ENCODE measurements around the gene SLC16A3. TPM values are rescaled to one million over a fixed set of nuclear protein-coding genes. Genes with fewer than 3 reads are reported as not detected.
A peak's percentile ranks its signal among the peaks of the same experiment; 100 is the strongest.

Gene SLC16A3
- total and polyA plus RNA-seq, 9 of the 15 experiments (the other 6 are each of a cell fraction or from before 2014, with no cell fraction given): 0.11 to 5.4 (median 1.2) TPM; not detected in 2

DNA sequence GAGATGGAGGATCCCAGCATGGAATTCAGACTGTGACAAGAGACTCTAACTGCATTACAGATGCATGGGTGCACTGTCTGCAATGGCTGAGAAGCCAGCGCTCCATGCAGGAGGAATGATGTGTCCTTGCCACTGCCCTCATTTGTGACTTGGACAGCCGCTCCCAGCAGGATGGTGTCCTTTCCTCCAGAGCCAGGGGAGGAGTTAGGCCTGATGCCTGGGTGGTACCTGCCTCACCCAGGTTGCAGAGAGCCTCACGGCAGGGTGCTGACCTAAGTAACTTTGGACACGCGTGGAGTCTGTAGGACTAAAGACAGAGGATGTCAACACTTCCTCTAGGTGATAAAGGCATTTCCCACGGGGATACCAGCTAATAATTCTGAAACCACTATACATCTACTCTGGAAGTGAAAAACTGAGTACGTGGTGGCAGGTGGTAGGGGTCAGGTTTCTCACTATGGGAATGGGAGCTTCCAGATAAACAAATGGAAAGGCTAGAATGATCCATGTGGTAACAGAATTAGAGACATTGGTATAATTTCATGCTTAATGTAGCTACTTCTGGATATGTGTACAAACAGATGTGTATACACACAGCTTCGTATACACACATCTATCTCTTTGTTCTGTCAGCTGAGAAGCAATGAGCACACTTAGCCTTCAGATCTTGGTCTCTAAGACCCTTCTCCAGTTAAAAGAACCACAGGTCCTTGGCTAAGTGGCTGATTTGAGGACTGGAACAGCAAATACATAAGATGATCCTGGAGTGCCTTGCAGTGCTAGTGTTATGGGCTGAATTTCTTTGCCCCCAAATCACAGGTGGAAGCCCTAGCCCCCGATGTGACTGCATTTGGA lies 58.4 kb downstream of the SLC16A3 start (continued):
- TF ChIP-seq, protein P1, sequence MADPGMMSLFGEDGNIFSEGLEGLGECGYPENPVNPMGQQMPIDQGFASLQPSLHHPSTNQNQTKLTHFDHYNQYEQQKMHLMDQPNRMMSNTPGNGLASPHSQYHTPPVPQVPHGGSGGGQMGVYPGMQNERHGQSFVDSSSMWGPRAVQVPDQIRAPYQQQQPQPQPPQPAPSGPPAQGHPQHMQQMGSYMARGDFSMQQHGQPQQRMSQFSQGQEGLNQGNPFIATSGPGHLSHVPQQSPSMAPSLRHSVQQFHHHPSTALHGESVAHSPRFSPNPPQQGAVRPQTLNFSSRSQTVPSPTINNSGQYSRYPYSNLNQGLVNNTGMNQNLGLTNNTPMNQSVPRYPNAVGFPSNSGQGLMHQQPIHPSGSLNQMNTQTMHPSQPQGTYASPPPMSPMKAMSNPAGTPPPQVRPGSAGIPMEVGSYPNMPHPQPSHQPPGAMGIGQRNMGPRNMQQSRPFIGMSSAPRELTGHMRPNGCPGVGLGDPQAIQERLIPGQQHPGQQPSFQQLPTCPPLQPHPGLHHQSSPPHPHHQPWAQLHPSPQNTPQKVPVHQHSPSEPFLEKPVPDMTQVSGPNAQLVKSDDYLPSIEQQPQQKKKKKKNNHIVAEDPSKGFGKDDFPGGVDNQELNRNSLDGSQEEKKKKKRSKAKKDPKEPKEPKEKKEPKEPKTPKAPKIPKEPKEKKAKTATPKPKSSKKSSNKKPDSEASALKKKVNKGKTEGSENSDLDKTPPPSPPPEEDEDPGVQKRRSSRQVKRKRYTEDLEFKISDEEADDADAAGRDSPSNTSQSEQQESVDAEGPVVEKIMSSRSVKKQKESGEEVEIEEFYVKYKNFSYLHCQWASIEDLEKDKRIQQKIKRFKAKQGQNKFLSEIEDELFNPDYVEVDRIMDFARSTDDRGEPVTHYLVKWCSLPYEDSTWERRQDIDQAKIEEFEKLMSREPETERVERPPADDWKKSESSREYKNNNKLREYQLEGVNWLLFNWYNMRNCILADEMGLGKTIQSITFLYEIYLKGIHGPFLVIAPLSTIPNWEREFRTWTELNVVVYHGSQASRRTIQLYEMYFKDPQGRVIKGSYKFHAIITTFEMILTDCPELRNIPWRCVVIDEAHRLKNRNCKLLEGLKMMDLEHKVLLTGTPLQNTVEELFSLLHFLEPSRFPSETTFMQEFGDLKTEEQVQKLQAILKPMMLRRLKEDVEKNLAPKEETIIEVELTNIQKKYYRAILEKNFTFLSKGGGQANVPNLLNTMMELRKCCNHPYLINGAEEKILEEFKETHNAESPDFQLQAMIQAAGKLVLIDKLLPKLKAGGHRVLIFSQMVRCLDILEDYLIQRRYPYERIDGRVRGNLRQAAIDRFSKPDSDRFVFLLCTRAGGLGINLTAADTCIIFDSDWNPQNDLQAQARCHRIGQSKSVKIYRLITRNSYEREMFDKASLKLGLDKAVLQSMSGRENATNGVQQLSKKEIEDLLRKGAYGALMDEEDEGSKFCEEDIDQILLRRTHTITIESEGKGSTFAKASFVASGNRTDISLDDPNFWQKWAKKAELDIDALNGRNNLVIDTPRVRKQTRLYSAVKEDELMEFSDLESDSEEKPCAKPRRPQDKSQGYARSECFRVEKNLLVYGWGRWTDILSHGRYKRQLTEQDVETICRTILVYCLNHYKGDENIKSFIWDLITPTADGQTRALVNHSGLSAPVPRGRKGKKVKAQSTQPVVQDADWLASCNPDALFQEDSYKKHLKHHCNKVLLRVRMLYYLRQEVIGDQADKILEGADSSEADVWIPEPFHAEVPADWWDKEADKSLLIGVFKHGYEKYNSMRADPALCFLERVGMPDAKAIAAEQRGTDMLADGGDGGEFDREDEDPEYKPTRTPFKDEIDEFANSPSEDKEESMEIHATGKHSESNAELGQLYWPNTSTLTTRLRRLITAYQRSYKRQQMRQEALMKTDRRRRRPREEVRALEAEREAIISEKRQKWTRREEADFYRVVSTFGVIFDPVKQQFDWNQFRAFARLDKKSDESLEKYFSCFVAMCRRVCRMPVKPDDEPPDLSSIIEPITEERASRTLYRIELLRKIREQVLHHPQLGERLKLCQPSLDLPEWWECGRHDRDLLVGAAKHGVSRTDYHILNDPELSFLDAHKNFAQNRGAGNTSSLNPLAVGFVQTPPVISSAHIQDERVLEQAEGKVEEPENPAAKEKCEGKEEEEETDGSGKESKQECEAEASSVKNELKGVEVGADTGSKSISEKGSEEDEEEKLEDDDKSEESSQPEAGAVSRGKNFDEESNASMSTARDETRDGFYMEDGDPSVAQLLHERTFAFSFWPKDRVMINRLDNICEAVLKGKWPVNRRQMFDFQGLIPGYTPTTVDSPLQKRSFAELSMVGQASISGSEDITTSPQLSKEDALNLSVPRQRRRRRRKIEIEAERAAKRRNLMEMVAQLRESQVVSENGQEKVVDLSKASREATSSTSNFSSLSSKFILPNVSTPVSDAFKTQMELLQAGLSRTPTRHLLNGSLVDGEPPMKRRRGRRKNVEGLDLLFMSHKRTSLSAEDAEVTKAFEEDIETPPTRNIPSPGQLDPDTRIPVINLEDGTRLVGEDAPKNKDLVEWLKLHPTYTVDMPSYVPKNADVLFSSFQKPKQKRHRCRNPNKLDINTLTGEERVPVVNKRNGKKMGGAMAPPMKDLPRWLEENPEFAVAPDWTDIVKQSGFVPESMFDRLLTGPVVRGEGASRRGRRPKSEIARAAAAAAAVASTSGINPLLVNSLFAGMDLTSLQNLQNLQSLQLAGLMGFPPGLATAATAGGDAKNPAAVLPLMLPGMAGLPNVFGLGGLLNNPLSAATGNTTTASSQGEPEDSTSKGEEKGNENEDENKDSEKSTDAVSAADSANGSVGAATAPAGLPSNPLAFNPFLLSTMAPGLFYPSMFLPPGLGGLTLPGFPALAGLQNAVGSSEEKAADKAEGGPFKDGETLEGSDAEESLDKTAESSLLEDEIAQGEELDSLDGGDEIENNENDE (IDR thresholded peaks at IDR 0.05; ENCODE audit: low read depth, low read length): no peak
- 0 out of 2 replicates have a peak, but pooled peaks have one; percentile 15 for TF ChIP-seq PTTG1 (tag; IDR thresholded peaks at IDR 0.05; ENCODE audit: low read depth)
- TF ChIP-seq ZBTB34 (CRISPR knock-in tag; IDR thresholded peaks at IDR 0.05): no peak
- peak; percentile 27; the same call in 1 of the 2 replicates for TF ChIP-seq PTRF (tag; IDR thresholded peaks at IDR 0.05)
